Prostate gland (tissue), 2 donors: ENCODE data around the gene SIRT1.
"Not testable (repeated sequence)": the region's sequence is repeated elsewhere in the genome, so short reads cannot be mapped to it uniquely, and the experiment has no call there.

Experiments used
- CTCF ChIP-seq, 4 experiments: fragments of 200-600 bp in 2 of 4; fragments of 450-650 bp in 2 of 4; sonication (generic) in 2 of 4; IDR thresholded peaks; 1 replicate in 3 of 4; 2 replicates in 1 of 4; pipeline ENCODE4 v1.5.1; 2016 to 2019; ENCODE audit warnings: antibody characterized with exemption in 4 of 4, mild to moderate bottlenecking in 2 of 4, moderate library complexity in 2 of 4
- POLR2AphosphoS5 ChIP-seq: sonication (generic); formaldehyde crosslinking; IDR thresholded peaks from one replicate; pipeline ENCODE4 v1.6.1; 2017; ENCODE audit warnings: antibody characterized with exemption

DNA sequence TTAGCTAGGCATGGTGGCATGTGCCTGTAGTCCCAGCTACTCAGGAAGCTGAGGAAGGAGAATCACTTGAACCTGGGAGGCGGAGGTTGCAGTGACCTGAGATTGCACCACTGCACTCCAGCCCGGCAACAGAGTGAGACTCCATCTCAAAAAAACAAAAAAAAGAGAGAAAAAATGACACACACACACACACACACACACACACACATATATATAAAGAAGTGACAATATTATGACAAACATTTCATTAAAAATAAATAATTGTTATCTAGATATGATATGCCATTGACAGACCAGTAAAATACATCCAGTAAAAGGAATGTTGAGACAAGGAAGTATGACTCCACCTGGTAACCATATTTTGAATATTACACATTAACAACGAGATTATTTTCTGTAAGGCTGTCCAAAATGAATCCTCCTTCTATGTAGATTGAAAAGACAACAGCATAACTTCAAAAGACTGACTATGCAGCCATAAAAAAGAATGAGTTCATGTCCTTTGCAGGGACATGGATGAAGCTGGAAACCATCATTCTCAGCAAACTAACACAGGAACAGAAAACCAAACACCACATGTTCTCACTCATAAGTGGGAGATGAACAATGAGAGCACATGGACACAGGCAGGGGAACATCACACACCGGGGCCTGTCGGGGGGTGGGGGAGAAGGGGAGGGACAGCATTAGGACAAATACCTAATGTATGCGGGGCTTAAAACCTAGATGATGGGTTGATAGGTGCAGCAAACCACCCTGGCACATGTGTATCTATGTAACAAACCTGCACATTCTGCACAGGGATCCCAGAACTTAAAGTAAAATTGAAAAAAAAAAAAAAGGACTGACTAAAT is 48.7 kb upstream of the SIRT1 start:
- not testable (repeated sequence) for TF ChIP-seq POLR2AphosphoS5; CTCF (IDR thresholded peaks at IDR 0.05)
